GM18502 (cell line): ENCODE results near the gene FBXO4.
"Not testable (repeated sequence)": the region's sequence is repeated elsewhere in the genome, so short reads cannot be mapped to it uniquely, and the experiment has no call there.

Experiments used
- ATAC-seq: cut with Tn5 transposase; IDR thresholded peaks from one replicate; pipeline ENCODE4 v1.9.1; 2021; ENCODE audit warnings: mild to moderate bottlenecking; ENCODE audit not compliant: unreplicated experiment, poor library complexity

The FBXO4 gene

DNA sequence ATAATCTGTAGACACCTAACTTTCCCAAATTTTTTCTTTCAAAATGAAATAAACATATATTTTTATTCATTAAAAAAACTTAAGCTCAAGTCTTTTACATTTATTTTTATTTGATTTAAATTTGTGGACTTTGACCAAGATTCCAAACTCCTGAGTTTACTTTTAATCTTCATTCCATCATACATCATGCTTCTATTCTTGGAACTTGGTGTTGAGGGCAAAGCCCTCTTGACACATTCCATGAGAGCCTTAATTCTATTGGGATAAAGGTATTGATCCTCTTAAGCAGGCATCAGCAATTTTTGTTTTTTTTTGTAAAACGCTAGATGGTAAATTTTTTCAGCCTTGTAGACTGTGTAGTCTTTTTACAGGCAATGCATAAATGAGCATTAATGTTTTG is 53.6 kb downstream of the FBXO4 start:
- ATAC-seq = no peak

DNA sequence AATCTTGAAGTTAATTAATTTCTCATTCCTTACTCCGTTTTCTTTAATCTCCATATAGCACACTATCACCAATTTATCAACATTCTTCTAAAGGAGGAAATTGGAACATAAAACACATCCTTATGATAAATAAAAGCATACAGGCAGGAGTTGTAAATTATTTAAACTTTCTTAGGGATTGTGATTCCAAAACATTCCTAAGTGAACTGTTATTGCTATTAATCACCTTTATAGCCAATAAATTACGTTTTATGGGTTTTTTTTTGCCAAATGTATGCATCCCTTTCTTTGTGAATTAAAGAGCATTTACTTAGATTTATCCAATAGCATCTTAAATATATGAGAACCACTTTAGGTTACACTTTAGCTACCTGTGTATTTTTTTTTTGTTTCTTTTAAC is 55.3 kb downstream of the FBXO4 start:
- ATAC-seq = no peak

DNA sequence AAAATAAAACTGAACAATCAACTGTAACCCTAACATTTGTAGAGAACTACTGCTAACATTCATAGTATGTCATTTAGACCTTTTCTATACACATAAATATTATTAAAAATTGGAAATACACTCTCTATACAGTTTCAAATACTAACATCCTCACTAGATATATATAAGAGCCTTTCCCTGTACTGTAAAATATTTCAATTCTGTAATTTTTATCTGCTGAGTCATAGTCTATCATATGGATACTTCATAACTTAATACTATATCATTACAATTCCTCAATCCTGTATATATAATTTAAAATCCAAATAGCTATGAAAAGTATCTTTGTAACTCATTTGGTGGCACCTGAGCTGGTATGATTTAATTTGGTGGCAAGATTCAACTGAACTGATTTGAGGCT is 55.8 kb downstream of the FBXO4 start:
- no peak for ATAC-seq

- ATAC-seq = not testable (repeated sequence)
Measured at GRCh38 chr5:41982858-41983257, 57.8 kb downstream of the FBXO4 start.

GRCh38 chr5:41983284-41983683 is 58.2 kb downstream of the FBXO4 start:
- ATAC-seq = no peak

DNA sequence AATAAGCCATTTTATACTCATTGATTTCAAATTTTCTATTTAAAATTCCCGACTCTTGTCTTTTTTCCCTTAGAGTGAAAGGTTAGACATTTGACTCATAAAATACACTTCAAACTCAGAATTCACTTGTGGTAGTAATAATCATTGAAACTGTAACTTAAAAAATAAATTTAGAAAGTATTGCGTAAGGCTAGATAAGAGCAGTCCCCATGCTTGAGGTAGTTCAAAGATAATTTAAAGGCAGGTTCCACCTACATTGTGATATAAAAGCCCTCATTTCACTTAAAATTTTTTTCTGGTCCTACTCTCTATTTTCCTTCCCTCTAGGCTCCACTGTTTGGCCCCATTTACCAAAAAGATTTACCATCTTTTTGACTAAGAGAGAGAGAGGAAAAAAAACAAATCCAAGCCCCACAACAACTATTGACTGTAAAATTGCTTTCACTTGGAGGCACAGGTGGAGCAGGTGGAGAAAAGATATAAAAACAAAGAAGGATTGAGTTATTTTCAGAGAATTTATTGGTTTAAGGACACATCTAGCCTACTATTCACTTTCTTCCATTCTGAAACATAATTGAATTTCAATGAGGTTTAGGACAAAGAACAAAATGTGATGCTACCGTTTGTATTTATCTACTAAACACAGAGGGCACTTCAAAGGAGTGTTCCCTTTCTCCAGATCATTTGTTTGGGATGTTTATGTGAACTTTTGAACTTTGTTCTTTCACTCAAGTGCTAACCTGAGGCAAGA is 61.0 kb downstream of the FBXO4 start:
- no peak for ATAC-seq
